Measurements from ENCODE around the gene PLXNA4. TPM values are rescaled to one million over a fixed set of nuclear protein-coding genes. Genes with fewer than 3 reads are reported as not detected.

PLXNA4 gene
- total and polyA plus RNA-seq, 2 experiments from 2014 or later: 1.9 to 4.8 TPM

GRCh38 chr7:132155715-132156114 is 420.6 kb downstream of the PLXNA4 start:
- H2AFZ ChIP-seq: no peak overlapping the region
- H3K9me2 ChIP-seq (replicated peaks; ENCODE audit: insufficient read depth): no peaks in the 10 kb centered on the region
- no peak overlapping the region for H3K4me3 ChIP-seq
- H3K27me3 ChIP-seq: no peaks in the 10 kb centered on the region
- H3K79me2 ChIP-seq: no peaks in the 10 kb centered on the region
- DNase-seq (ENCODE audit: low spot score): no peak
- H3K4me1 ChIP-seq (ENCODE audit: insufficient read depth): no peaks in the 10 kb centered on the region
- no peaks in the 10 kb centered on the region for H3K36me3 ChIP-seq (replicated peaks; ENCODE audit: insufficient read depth, low read depth)
- no peak overlapping the region for H3K27ac ChIP-seq
- no peak overlapping the region for H3K4me2 ChIP-seq
- TF ChIP-seq EZH2phosphoT487 (IDR thresholded peaks at IDR 0.05; ENCODE audit: low read depth, severe bottlenecking, unreplicated experiment) (no peak), CTCF (IDR thresholded peaks at IDR 0.05; ENCODE audit: poor library complexity) (no peak), EZH2 (IDR thresholded peaks at IDR 0.05; ENCODE audit: borderline replicate concordance) (no peak)
- 92% methylated on average over 5 of the region's 5 CpGs for WGBS (ENCODE audit: low lambda C conversion rate, missing lambda C conversion rate)
- H3K9me3 ChIP-seq (ENCODE audit: low read depth): no peaks in the 10 kb centered on the region
- H4K20me1 ChIP-seq (ENCODE audit: insufficient read depth, poor library complexity, severe bottlenecking): no peaks in the 10 kb centered on the region

GRCh38 chr7:132154695-132155471 is 421.4 kb downstream of the PLXNA4 start:
- Histone ChIP-seq H2AFZ (no peak overlapping the region), H3K79me2 (no peaks in the 10 kb centered on the region), H3K9me3 (ENCODE audit: low read depth) (no peaks in the 10 kb centered on the region), H4K20me1 (ENCODE audit: insufficient read depth, poor library complexity, severe bottlenecking) (no peaks in the 10 kb centered on the region), H3K4me2 (no peak overlapping the region), H3K27me3 (no peaks in the 10 kb centered on the region), H3K4me1 (ENCODE audit: insufficient read depth) (no peaks in the 10 kb centered on the region), H3K9me2 (replicated peaks; ENCODE audit: insufficient read depth) (no peaks in the 10 kb centered on the region), H3K27ac (no peak overlapping the region), H3K36me3 (replicated peaks; ENCODE audit: insufficient read depth, low read depth) (no peaks in the 10 kb centered on the region), H3K4me3 (no peak overlapping the region)
- no peak for DNase-seq (ENCODE audit: low spot score)
- 67% methylated on average over 8 of the region's 8 CpGs for WGBS (ENCODE audit: low lambda C conversion rate, missing lambda C conversion rate)
- TF ChIP-seq CTCF (IDR thresholded peaks at IDR 0.05; ENCODE audit: poor library complexity): no peak
- no peak for TF ChIP-seq EZH2 (IDR thresholded peaks at IDR 0.05; ENCODE audit: borderline replicate concordance)
- no peak for TF ChIP-seq EZH2phosphoT487 (IDR thresholded peaks at IDR 0.05; ENCODE audit: low read depth, severe bottlenecking, unreplicated experiment)

GRCh38 chr7:132154248-132154647 is 422.0 kb downstream of the PLXNA4 start:
- Histone ChIP-seq H3K27ac (no peak overlapping the region), H3K36me3 (replicated peaks; ENCODE audit: insufficient read depth, low read depth) (no peaks in the 10 kb centered on the region), H4K20me1 (ENCODE audit: insufficient read depth, poor library complexity, severe bottlenecking) (no peaks in the 10 kb centered on the region), H3K4me3 (no peak overlapping the region), H3K4me2 (no peak overlapping the region), H3K79me2 (no peaks in the 10 kb centered on the region), H3K9me2 (replicated peaks; ENCODE audit: insufficient read depth) (no peaks in the 10 kb centered on the region), H2AFZ (no peak overlapping the region), H3K27me3 (no peaks in the 10 kb centered on the region), H3K9me3 (ENCODE audit: low read depth) (no peaks in the 10 kb centered on the region), H3K4me1 (ENCODE audit: insufficient read depth) (no peaks in the 10 kb centered on the region)
- TF ChIP-seq EZH2phosphoT487 (IDR thresholded peaks at IDR 0.05; ENCODE audit: low read depth, severe bottlenecking, unreplicated experiment): no peak
- TF ChIP-seq EZH2 (IDR thresholded peaks at IDR 0.05; ENCODE audit: borderline replicate concordance): no peak
- no peak for TF ChIP-seq CTCF (IDR thresholded peaks at IDR 0.05; ENCODE audit: poor library complexity)
- 75% methylated on average over 6 of the region's 6 CpGs for WGBS (ENCODE audit: low lambda C conversion rate, missing lambda C conversion rate)
- DNase-seq (ENCODE audit: low spot score): no peak

Measured in hepatocyte (in vitro differentiated cells).